Thyroid gland (tissue), 4 donors: Measurements from ENCODE around the gene XK. TPM values are rescaled to one million over a fixed set of nuclear protein-coding genes. Genes with fewer than 3 reads are reported as not detected.
"Not testable (repeated sequence)": the region's sequence is repeated elsewhere in the genome, so short reads cannot be mapped to it uniquely, and the experiment has no call there.

Experiments used
- DNase-seq, 2 donors: peaks; one replicate each; pipeline ENCODE4 v3.0.0-alpha.2; 2019
- H3K27ac ChIP-seq, 3 donors: fragments of 200-600 bp; sonication (generic); 1 replicate in 2 of 3; 2 replicates in 1 of 3; pipeline ENCODE4 v1.5.1; 2016 to 2019; ENCODE audit warnings: mild to moderate bottlenecking in 1 of 3, moderate library complexity in 1 of 3
- H3K27me3 ChIP-seq: fragments of 200-600 bp; sonication (generic); one replicate; pipeline ENCODE4 v1.5.1; 2019
- H3K36me3 ChIP-seq, 2 donors: fragments of 200-600 bp; sonication (generic); one replicate each; pipeline ENCODE4 v1.5.1; 2016 to 2019
- H3K4me1 ChIP-seq, 2 donors: fragments of 200-600 bp; sonication (generic); one replicate each; pipeline ENCODE4 v1.5.1; 2017 to 2019
- H3K4me3 ChIP-seq, 3 donors: fragments of 200-600 bp; sonication (generic); replicated peaks in 1 of 3; 1 replicate in 2 of 3; 2 replicates in 1 of 3; pipeline ENCODE4 v1.5.1; 2016; ENCODE audit warnings: mild to moderate bottlenecking in 1 of 3
- H3K9me3 ChIP-seq: fragments of 200-600 bp; sonication (generic); one replicate; pipeline ENCODE4 v1.5.1; 2017
- CTCF ChIP-seq, 6 experiments: fragments of 200-600 bp in 3 of 6; fragments of 450-650 bp in 3 of 6; sonication (generic) in 3 of 6; IDR thresholded peaks; one replicate each; pipeline ENCODE4 v1.5.1; 2016 to 2019; ENCODE audit warnings: antibody characterized with exemption in 6 of 6, mild to moderate bottlenecking in 2 of 6, inconsistent platforms in 1 of 6, moderate library complexity in 1 of 6
- POLR2A ChIP-seq, 2 donors: fragments of 450-650 bp; IDR thresholded peaks; one replicate each; pipeline ENCODE4 v1.6.1; 2017; ENCODE audit warnings: antibody characterized with exemption in 2 of 2, mild to moderate bottlenecking in 2 of 2, moderate library complexity in 1 of 2
- WGBS, 2 donors: methylation state at CpG; one replicate each; pipeline ENCODE4 v1.1.5; 2017; 5-methylcytosine and 5-hydroxymethylcytosine counted together
- intact Hi-C: fragments of 100-400 bp; cut with DNase I; formaldehyde crosslinking; loops from one replicate; pipeline ENCODE4 v1.15.1; 2023
- total RNA-seq, 4 donors: library from RNA; depleted of rRNA; stranded (reverse); fragments of >200 nt; gene quantifications; one replicate each; pipeline ENCODE4 v1.2.3, GENCODE V29; 2016

Gene XK
- total RNA-seq, 4 donors from 2014 or later: 0.40 to 3.5 (median 2.4) TPM

GRCh38 chrX:37644381-37645305 is 40.9 kb upstream of the XK start:
- Histone ChIP-seq H3K27me3 (no peaks in the 10 kb centered on the region), H3K9me3 (no peaks in the 10 kb centered on the region), H3K4me3 (no peak overlapping the region), H3K36me3 (no peaks in the 10 kb centered on the region), H3K4me1 (no peaks in the 10 kb centered on the region), H3K27ac (no peak overlapping the region)
- intact Hi-C loops: no loop called here
- no peak for TF ChIP-seq CTCF (IDR thresholded peaks at IDR 0.05)
- no peak for TF ChIP-seq POLR2A (IDR thresholded peaks at IDR 0.05)
- 63 to 65% methylated on average over 5 to 6 of the region's 6 CpGs for WGBS, 2 donors
- no peak for DNase-seq

DNA sequence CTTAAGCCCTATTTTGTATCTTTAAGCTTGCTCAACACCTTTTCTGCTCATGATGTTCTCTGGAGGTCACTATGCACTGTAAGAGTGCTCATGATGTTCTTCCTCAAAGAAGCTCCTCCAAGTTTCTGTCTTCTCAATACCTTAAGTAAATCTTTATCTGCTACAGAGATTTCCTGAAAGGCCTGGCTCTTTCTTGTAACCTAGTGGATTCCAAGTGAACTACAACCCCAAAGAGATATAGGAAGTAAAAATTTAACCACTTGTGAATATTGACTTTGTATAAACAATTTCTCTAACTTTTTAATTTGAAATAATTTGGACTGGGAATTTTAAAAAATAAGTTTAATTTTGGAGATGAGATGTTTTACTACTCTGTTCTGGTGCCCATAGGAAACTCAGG is 39.3 kb upstream of the XK start:
- intact Hi-C loops: no loop called here
- no peaks in the 10 kb centered on the region for H3K4me1 ChIP-seq
- H3K4me3 ChIP-seq: no peak overlapping the region
- no peaks in the 10 kb centered on the region for H3K36me3 ChIP-seq
- H3K27me3 ChIP-seq: no peaks in the 10 kb centered on the region
- DNase-seq: no peak
- no peak for TF ChIP-seq CTCF (IDR thresholded peaks at IDR 0.05)
- no peak for TF ChIP-seq POLR2A (IDR thresholded peaks at IDR 0.05)
- H3K27ac ChIP-seq: no peak overlapping the region
- no peaks in the 10 kb centered on the region for H3K9me3 ChIP-seq

GRCh38 chrX:37650879-37651278 is 34.7 kb upstream of the XK start:
- intact Hi-C loops, DNase-seq, H3K9me3 ChIP-seq, H3K4me1 ChIP-seq, H3K36me3 ChIP-seq, H3K27me3 ChIP-seq, H3K27ac ChIP-seq, H3K4me3 ChIP-seq: not testable (repeated sequence)
- WGBS, 2 donors: 83 to 100% methylated on average over 2 of the region's 2 CpGs

GRCh38 chrX:37651921-37652452 is 33.6 kb upstream of the XK start:
- no peak overlapping the region for H3K27ac ChIP-seq
- no peaks in the 10 kb centered on the region for H3K9me3 ChIP-seq
- 100% methylated on average over 1 of the region's 1 CpG for WGBS, 2 donors
- no peak for DNase-seq
- no peaks in the 10 kb centered on the region for H3K36me3 ChIP-seq
- intact Hi-C loops: no loop called here
- no peak overlapping the region for H3K4me3 ChIP-seq
- TF ChIP-seq POLR2A (IDR thresholded peaks at IDR 0.05) (no peak), CTCF (IDR thresholded peaks at IDR 0.05) (no peak)
- H3K27me3 ChIP-seq: no peaks in the 10 kb centered on the region
- no peaks in the 10 kb centered on the region for H3K4me1 ChIP-seq

GRCh38 chrX:37652589-37653231 is 32.9 kb upstream of the XK start:
- no peaks in the 10 kb centered on the region for H3K4me1 ChIP-seq
- no peaks in the 10 kb centered on the region for H3K9me3 ChIP-seq
- no peak for TF ChIP-seq CTCF (IDR thresholded peaks at IDR 0.05)
- TF ChIP-seq POLR2A (IDR thresholded peaks at IDR 0.05): no peak
- intact Hi-C loops: no loop called here
- no peaks in the 10 kb centered on the region for H3K36me3 ChIP-seq
- DNase-seq: no peak
- 92 to 94% methylated on average over 8 of the region's 8 CpGs for WGBS, 2 donors
- H3K27me3 ChIP-seq: no peaks in the 10 kb centered on the region
- no peak overlapping the region for H3K27ac ChIP-seq
- H3K4me3 ChIP-seq: no peak overlapping the region
